HG03108 (cell line): ENCODE measurements around the gene ICA1.

Source experiments
- ATAC-seq: cut with Tn5 transposase; IDR thresholded peaks from one replicate; pipeline ENCODE4 v1.9.1; 2021; ENCODE audit warnings: moderate library complexity; ENCODE audit not compliant: unreplicated experiment

ICA1 gene

DNA sequence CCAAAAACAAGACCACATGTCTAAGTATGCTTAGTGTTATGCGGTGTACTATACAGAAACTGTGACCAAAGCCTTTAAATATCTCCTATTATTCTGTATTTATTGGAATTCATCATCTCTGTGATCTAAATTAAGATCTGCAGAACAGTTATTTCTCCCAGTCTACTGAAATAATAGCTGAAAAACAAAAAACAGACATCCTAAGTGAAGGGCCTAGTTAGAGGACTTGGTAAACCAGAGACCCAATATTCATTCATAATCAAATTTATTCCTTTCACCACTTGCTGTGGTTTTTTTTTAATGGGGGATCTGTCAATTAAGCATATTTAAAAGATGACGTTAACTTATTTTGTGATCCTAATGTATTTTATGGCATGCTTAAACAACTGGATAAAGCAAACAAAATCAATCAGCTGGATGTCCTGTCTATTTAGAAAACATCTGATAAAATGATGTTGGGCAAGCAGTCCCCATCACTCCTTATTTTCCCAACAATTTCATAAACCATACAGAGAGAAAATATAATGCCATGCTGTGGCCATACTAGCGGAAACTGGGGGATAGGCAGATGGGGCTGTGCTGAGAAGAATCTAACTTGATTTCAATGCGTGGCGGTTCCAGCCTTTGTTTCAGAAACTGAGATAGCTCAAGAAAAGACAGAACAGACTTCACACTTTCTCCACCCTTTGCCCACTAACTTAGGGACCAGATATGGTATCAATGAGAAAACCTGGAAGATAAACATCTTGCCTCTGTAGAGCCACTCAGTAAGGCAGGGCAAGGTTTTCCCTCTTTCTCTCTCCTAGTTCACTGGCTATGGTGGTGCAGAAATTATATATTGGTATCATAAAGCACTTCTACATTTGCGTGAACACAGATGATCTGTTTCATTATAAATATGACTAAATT is 32.9 kb downstream of the ICA1 start:
- no peak for ATAC-seq

DNA sequence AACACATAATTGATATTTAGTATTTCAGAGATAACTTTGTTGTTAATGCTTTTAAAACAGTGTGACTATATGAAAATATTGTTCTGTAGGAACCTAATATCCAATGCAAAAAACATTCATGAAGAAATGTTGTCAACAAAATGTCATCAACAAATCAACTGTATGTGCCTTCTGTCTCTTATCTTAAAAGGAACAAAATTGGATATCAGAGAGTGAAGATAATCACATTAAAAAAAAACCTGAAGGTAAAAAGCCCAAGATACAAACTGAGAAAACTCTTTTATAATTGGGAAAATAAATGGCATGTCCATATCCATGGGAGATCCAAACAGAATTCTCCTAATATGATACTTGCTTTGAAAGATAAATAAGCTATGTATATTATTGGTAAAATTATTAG is 33.9 kb downstream of the ICA1 start:
- no peak for ATAC-seq

DNA sequence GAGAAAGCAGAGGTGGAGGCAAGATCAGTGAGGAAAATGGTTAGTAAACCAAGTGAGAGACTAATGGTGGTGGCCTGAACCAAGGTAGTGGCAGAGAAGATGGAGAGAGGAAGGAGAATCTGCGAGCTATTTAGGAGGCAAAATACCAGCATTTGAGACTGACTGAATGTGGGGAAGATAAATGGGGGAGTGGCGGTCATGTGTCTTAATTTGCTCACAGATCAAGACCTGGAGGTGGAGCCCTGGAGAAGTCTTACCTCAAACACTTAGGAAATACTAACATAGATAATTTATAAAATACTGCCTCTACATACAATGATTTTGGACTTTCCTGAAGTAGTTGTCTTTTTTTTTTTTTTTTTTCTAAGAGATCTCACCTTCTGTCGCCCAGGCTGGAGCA is 34.7 kb downstream of the ICA1 start:
- ATAC-seq: no peak

DNA sequence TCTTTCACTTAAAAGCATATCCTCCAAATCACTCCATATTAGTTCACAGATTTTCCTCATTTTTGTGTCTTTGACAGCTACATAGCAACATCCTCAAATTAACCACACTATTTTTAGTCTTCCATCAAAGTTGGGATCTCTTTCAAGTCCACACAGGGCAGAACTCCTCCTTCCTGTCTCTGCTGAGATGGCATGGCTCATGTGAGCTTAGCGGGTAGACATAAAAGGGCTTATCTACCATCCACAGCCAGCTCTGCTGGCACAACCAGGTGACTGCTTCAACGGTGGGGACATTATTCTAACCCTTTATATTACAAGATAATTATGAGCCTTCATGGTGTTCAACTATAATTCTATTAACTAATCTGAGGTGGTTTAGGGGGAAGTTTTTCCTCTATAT is 35.5 kb downstream of the ICA1 start:
- ATAC-seq: no peak

DNA sequence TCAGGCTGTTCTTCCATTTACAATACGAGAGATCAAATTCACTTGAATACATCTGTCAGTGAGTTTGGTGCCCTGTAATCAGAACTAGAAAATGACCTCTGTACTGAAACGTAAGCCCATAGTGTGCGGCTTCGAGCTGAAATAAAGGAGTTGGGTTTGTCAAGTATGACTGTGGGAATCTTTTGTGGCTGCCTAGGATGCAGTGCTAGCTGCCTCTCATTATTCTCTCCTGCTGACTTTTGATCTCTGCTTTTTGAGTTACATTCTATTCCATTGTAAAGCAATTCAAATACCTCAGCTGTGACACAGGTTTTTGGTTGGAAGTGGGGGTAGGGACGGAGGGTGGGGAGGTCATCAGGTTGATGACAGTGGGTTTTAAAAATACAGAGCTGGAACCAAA is 40.4 kb downstream of the ICA1 start:
- no peak for ATAC-seq

DNA sequence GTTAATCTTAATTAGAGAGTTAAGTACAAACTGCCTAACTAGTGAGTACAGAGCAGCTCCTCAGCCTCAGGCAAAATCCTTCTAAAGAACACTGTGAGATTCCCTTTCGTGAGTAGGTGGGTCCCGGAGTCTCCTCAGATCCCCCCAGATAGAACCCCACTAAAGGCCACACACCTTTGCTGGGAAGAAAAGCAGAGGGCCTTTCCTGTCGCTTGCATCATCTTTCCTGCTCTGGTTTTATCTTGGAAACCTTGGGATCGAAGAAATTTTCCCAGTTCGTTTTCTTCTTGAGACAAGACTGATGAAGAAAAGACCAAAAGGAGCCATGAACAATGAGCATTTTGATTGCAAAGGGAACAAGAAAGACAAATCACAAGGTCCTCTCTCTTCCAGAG is 40.9 kb downstream of the ICA1 start:
- ATAC-seq: no peak

DNA sequence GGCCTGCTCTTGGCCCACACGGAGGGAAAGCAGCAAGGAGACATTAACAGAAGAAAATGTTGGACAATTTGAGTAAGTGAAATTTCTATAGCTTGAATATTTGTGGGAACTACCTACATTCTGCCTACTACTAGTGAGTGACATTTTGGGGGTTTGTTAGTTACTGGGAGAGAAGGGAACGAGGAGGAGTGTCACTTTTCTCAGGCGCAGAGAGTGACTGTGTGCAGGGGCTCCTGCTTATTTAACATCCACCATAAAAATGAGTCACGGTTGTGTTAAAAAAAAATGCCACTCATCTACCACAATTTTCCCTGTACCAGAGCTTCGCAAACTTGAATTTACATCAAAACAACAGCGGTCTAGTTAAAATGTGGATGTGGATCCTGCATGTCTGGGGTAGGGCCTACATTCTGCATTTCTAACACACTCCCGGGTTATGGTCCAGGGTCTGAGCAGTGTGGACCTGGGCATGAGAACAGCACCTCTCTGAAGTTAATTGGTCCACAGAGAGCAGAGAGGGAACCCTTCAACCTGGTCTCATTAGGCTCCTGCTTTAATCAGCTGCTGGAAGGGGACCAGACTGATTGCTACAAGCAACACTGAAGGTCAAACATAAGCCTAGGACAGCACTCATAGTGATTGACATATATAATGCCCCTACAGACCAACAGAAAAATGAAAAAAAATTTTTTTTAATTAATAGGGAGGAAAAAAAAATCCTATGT is 41.4 kb downstream of the ICA1 start:
- no peak for ATAC-seq

DNA sequence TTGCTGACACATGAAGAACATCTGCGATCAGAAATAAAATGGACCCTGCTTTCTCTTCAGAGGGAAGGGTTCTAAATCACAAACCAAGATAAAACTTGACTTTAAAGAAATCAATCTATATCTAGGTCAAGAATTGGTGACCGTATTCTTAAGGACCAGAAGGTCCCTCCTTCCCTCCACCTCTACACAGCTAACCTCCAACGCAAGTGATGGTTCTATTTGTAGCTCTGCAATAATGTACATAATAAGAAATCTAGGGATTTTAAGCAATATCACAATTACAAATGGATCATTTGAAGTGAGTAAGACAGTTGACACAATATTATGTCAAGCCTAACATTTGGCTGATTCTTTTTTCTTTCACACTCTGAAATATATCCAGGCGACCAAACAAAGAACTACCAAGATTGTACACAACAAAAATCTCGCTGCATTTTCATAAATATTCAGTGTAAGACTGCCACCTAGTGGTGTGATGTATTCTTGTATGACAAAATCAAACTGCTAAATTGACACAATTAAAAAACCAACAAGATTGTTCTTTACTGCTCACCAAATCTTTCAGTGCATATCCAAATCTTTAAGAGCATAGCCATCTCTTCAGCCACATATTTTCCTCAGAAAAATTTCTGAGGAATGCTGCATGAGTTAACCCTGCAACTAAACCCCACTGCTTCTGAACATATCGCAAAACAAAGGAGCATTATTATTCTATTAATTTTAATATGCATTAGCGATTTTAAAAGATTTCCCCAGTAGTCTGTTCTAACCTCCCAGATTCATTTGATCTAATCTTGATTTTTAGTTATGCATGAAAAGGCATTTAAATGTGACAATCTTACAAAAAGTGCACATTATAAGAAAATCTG is 44.5 kb downstream of the ICA1 start:
- no peak for ATAC-seq

DNA sequence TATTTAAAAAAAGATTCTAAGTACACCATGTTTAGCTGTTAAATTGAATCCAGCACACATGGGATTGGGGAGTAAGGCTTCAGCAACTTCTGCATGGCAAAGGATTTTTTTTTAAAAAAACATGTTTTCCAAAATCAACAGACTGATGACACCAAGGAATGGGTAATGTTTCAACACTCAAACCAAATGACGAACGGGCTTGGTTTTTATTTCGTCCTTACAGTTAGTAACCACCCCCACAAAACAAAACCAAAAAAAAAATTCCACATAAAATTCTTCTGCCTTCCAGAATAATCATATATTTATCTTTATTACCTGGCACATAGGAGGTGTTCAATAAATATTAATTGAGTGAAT is 45.7 kb downstream of the ICA1 start:
- ATAC-seq: no peak

DNA sequence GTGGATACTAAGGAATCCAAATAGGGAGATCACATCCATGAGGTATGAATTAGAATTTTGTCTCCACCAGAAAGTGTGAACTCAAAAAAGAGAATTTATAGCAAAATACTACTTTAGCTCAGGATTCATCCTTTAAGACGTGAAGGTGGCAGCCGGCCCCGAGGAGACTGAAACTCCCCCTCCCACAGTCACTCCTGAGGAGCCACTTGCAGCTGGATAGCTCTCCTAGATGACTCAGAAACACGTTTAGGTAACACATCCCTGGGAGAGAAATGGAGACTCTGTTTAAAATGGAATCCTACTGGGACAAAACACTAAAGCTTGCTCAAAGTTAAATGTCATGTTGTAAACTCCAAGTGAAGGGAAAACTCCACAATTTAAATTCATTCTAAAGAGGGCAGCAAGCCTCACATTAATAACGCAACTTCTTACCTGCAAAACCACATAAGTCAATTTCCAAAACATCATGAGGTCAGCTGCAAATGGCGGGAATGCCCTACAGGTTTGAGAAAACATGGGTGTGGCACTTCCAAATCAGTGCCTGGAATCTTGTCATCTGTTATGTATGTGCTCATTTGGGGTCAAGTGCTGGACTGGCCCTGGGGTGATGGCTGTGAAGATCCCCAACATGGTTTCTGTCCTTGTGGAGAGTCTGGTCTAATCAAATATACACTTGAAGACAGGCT is 46.2 kb downstream of the ICA1 start:
- no peak for ATAC-seq

DNA sequence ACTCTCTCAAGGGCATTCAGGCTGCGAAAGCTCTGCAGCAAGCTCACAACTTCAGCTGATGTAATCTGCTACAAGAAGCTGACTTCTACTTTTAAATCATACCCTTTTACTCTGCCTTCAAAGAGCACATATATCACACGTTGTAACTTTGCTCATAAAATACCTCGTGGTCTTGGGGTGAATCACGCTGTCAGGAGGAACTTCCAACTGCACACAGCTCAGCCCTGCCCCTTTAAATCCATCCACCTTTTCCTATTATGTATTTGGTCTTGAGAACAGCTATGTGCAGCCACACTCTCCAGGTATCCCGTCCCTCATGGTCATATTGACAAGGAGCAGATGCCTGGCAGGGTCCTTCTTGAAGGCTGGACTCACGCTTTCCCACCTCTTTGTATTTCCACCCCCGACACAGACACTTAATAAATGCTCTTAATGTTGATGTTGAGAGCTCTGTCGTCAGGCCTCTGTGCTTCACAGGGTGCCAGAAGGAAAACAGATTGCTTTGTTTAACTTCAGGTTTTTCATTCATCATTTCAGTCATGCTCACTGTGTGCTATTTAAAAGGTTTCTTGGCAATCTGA is 47.6 kb downstream of the ICA1 start:
- ATAC-seq: no peak

DNA sequence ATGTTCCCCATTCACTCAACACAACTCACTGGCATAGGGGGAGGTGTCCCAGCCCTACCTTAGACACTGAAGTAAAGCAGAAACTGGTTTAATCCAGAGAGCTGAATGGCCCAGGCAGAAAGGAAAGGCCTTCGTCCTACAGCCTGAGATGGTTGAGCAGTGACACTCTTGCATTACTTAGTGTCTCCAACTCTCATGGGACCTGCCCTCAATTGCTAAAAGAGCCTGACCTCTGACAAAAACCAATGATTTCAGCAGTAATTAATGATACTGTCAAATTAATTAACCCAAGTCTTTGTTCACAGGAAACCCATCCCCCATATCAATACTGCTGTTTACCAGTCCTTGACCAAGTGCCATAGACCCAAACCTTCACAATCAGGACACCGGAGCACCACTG is 48.6 kb downstream of the ICA1 start:
- ATAC-seq: no peak

DNA sequence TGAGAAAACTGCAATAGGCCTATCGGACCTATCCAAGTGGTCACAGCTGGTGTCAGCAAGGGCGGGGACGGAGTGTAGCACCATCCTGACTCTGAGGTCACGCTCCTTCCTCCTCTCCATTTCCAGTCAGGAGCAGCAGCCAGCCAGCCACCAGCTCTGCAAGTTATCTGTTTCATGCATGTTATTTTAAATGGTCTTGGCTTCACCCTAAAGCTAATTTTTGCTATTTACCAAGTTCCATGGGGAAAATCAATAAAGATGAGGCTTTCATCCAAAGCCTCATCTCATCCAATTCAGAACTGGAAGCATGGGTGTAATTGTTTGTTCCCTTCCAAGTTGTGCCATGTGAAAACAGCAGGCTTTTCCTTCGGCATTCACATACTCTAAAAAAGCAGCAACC is 49.3 kb downstream of the ICA1 start:
- no peak for ATAC-seq

DNA sequence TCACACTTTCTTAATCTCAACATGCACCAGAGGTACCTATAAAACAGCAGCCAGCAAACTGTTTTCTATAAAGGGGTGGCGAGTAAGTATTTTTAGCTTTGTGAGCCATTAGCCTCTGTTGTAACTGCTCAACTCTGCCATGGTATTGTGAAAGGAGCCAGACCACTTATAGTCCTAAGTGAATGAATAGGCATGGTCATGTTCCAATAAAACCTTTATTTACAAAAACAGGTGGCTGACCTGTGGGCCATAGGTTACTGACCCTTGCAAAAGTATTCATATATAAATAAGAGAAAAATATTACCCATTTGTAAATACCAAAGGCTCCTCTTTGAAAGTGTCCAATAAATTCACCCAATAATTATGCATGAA is 50.3 kb downstream of the ICA1 start:
- ATAC-seq: no peak

DNA sequence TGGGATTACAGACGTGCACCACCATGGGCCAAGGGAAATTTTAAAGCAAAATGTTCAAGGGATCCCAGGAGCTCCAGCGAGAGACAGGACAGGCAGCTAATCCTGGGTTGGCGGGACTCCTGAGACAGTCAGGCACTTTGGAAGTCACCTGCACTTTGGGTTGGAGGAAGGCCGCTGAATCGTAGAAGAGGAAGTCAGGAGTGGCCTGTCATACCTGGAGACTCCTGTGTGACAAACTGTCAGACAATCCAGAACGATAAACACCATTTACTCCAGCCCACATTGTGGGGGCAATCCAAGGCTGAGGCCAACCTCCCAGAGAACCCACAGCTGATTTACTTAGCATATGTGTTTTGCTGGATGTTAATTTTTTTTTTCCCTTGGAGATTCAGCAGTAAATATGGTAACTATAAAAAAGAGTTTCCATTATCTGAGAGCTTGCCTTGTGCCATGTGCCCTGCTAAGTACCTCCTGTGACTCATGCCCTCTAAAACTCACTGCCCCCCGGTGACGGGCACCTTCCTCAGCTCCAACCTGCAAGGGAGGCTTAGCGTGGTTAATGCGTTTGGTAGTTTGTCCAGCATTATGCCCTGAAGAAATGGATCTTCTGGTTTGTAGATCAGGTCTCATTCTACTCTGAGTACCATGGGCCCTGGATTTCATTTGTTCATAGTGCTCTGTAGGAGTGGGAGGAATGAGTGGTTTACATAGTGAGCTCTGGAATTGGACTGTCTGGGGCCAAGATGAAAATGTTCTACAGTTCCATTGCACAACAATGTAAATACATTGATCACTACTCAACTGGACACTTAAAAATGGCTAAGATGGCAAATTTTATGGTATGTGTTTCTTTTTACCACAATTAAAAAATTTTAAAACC is 50.9 kb downstream of the ICA1 start:
- no peak for ATAC-seq

DNA sequence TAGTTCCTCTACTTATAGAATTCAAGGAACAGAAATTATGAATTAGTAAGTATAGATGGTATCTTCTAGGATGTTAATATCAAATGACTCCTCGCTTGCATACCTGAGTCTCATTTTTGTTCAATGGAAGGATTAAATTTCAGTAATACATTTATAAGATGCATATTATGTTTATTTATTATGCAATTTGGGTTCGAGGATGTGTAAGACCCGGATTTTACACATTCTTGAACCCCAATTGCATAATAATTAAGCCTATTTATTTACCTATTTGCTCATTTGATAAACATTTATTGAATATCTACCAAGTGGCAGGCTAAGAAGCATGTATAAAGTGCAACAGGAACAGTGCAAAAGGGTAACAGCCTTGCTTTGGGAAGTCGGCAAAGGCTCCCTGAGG is 52.6 kb downstream of the ICA1 start:
- no peak for ATAC-seq

DNA sequence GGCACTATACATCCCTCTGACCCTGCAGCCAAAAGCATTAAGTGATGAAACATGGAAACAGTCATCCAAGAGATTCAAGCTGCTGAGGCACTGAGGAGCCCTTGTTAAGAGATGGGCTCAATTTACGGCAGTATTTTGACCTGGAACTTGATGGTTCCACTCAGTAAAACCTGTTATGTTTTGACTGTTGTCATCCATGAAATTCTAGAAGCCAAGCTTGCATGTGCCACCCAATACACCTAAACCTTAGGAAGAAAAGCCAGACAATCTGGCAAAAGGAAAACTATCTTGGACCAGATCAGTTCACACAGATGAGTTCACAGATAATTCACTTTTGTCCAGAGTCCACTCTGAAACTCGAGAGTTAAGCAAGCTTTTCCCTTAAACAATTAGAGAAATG is 53.2 kb downstream of the ICA1 start:
- ATAC-seq: no peak

DNA sequence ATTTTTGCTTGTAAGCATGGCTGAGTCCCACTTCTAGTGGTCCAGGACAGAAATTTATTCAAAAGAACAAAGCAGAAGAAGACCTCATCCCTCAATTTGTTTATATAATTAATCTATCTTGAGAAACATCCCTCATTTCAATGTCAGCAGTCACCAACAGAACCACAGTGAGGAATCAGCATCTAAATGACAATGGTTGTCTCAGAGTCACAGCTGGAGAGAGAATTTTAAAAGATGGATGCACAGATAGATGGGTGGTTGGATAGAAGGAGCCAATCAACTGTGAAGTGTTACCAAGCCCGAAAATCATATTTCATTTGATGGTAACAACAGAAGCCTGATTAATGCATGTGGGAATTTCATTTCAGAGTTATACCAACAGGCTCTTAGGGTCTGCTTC is 55.0 kb downstream of the ICA1 start:
- ATAC-seq: no peak

DNA sequence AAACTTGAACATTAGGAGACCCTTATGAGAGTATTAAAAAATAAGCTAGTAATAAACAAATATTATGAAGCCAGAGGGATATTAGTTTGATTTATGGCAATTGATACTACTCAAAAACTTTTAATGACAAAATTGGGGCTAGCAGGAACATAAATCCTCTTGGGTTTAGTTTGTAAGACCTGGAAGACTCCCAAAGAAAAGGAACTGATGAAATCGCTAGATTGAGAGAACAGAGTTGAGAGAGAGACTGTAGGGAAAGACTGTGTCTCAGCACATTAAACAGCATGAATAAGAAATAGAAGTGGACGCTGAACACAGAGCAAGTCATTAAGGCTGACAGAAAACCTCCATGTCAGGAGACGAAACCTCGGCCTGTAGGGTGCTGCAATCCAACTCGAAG is 56.4 kb downstream of the ICA1 start:
- ATAC-seq: no peak

DNA sequence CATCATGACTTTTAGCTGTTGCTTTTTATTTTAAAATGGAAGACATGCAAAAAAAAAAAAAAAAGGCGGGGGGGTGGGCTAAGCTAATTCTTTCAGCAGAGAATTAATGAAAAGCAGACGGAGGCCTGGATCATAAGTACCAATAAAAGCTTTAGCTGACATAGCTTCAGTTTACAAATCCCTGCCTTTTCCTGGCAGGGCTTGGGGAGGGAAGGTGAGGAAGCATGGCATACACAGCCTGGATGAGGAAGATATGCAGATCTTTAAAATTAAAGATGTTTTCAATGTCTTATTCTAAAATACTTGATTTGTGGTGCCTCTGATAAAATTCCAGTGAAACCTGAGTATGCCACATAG is 57.0 kb downstream of the ICA1 start:
- ATAC-seq: no peak
